ENCODE data around the gene CYP4B1. TPM values are rescaled to one million over a fixed set of nuclear protein-coding genes. Genes with fewer than 3 reads are reported as not detected.
"Not testable (repeated sequence)": the region's sequence is repeated elsewhere in the genome, so short reads cannot be mapped to it uniquely, and the experiment has no call there.

CYP4B1 gene
- total RNA-seq, 1 experiment from 2014 or later = not detected

GRCh38 chr1:46813858-46814396 lies 15.1 kb downstream of the CYP4B1 start:
- DNase-seq (ENCODE audit: low read depth) = no peak

GRCh38 chr1:46815133-46815532 lies 16.3 kb downstream of the CYP4B1 start:
- no peak for DNase-seq (ENCODE audit: low read depth)

- no peak for DNase-seq (ENCODE audit: low read depth)
Measured at GRCh38 chr1:46816930-46817329, 18.1 kb downstream of the CYP4B1 start.

- no peak for DNase-seq (ENCODE audit: low read depth)
Measured at GRCh38 chr1:46817814-46818213, 19.0 kb downstream of the CYP4B1 start.

GRCh38 chr1:46818591-46818990 lies 19.7 kb downstream of the CYP4B1 start:
- DNase-seq (ENCODE audit: low read depth) = no peak

- DNase-seq (ENCODE audit: low read depth) = no peak
Measured at GRCh38 chr1:46819335-46819734, 20.5 kb downstream of the CYP4B1 start.

- no peak for DNase-seq (ENCODE audit: low read depth)
Measured at GRCh38 chr1:46820076-46820475, 21.2 kb downstream of the CYP4B1 start.

- DNase-seq (ENCODE audit: low read depth) = no peak
Measured at GRCh38 chr1:46820560-46821060, 21.8 kb downstream of the CYP4B1 start.

GRCh38 chr1:46822248-46822826 lies 23.5 kb downstream of the CYP4B1 start:
- no peak for DNase-seq (ENCODE audit: low read depth)

GRCh38 chr1:46823151-46823550 lies 24.3 kb downstream of the CYP4B1 start:
- DNase-seq (ENCODE audit: low read depth) = no peak

- not testable (repeated sequence) for DNase-seq (ENCODE audit: low read depth)
Measured at GRCh38 chr1:46826892-46827291, 28.0 kb downstream of the CYP4B1 start.

- DNase-seq (ENCODE audit: low read depth) = peak; percentile 36
Measured at GRCh38 chr1:46830665-46831322, 31.9 kb downstream of the CYP4B1 start.

- DNase-seq (ENCODE audit: low read depth) = not testable (repeated sequence)
Measured at GRCh38 chr1:46835469-46835868, 36.6 kb downstream of the CYP4B1 start.

GRCh38 chr1:46846386-46846785 lies 47.5 kb downstream of the CYP4B1 start:
- not testable (repeated sequence) for DNase-seq (ENCODE audit: low read depth)

- DNase-seq (ENCODE audit: low read depth) = peak; percentile 88
Measured at GRCh38 chr1:46857660-46858065, 58.8 kb downstream of the CYP4B1 start.

- no peak for DNase-seq (ENCODE audit: low read depth)
Measured at GRCh38 chr1:46862348-46862747, 63.5 kb downstream of the CYP4B1 start.

Other genes with a start within 250 kb of the CYP4B1 start
- not detected in 2 replicates for gene KNCN, start 247.4 kb upstream of the CYP4B1 start, total RNA-seq (2014; rRNA removed; shearing (Covaris generic))
- 13.0 and 16.9 TPM in 2 replicates for gene MKNK1, start 194.8 kb upstream of the CYP4B1 start, total RNA-seq (2014; rRNA removed; shearing (Covaris generic))
- gene MOB3C, start 182.2 kb upstream of the CYP4B1 start, total RNA-seq (2014; rRNA removed; shearing (Covaris generic)) = 4.5 and 5.4 TPM in 2 replicates
- 57.8 and 58.5 TPM in 2 replicates for gene ATPAF1, start 130.7 kb upstream of the CYP4B1 start, total RNA-seq (2014; rRNA removed; shearing (Covaris generic))
- gene TEX38, start 127.2 kb upstream of the CYP4B1 start, total RNA-seq (2014; rRNA removed; shearing (Covaris generic)) = not detected in 2 replicates
- gene EFCAB14, start 79.9 kb upstream of the CYP4B1 start, total RNA-seq (2014; rRNA removed; shearing (Covaris generic)) = 28.8 and 30.6 TPM in 2 replicates
- gene CYP4A11, start 142.4 kb downstream of the CYP4B1 start, total RNA-seq (2014; rRNA removed; shearing (Covaris generic)) = not detected in 2 replicates
- gene CYP4X1, start 224.6 kb downstream of the CYP4B1 start, total RNA-seq (2014; rRNA removed; shearing (Covaris generic)) = 0.03 TPM in 2 replicates